GM21515 (cell line): ENCODE measurements around the gene TM9SF4.

Experiments
- ATAC-seq: cut with Tn5 transposase; IDR thresholded peaks from one replicate; pipeline ENCODE4 v1.9.1; 2021; ENCODE audit not compliant: unreplicated experiment

The TM9SF4 gene

GRCh38 chr20:32109392-32110172, at the start of gene TM9SF4:
Gene TM9SF4 (plus strand): TSS chr20:32109714. CDS start chr20:32109741, 27 bp downstream.
- ATAC-seq: peak; percentile 78

GRCh38 chr20:32062776-32063170, 46.7 kb upstream of the TM9SF4 start:
- no peak for ATAC-seq

GRCh38 chr20:32063695-32064094, 45.8 kb upstream of the TM9SF4 start:
- ATAC-seq: no peak

GRCh38 chr20:32064667-32065066, 44.8 kb upstream of the TM9SF4 start:
- no peak for ATAC-seq

- ATAC-seq: no peak
Measured at GRCh38 chr20:32067234-32067821, 42.2 kb upstream of the TM9SF4 start.

- no peak for ATAC-seq
Measured at GRCh38 chr20:32068174-32068573, 41.3 kb upstream of the TM9SF4 start.

GRCh38 chr20:32069711-32070110, 39.8 kb upstream of the TM9SF4 start:
- no peak for ATAC-seq

GRCh38 chr20:32070282-32070681, 39.2 kb upstream of the TM9SF4 start:
- ATAC-seq: no peak

- no peak for ATAC-seq
Measured at GRCh38 chr20:32070690-32071213, 38.8 kb upstream of the TM9SF4 start.

- ATAC-seq: no peak
Measured at GRCh38 chr20:32071395-32072167, 37.9 kb upstream of the TM9SF4 start.

- ATAC-seq: no peak
Measured at GRCh38 chr20:32072168-32072750, 37.3 kb upstream of the TM9SF4 start.

GRCh38 chr20:32075534-32075933, 34.0 kb upstream of the TM9SF4 start:
- ATAC-seq: no peak

- no peak for ATAC-seq
Measured at GRCh38 chr20:32077190-32077589, 32.3 kb upstream of the TM9SF4 start.

GRCh38 chr20:32078322-32078721, 31.2 kb upstream of the TM9SF4 start:
- no peak for ATAC-seq

- no peak for ATAC-seq
Measured at GRCh38 chr20:32078791-32079190, 30.7 kb upstream of the TM9SF4 start.

GRCh38 chr20:32079655-32080109, 29.8 kb upstream of the TM9SF4 start:
- no peak for ATAC-seq

- no peak for ATAC-seq
Measured at GRCh38 chr20:32080783-32081182, 28.7 kb upstream of the TM9SF4 start.

GRCh38 chr20:32083469-32083868, 26.0 kb upstream of the TM9SF4 start:
- no peak for ATAC-seq

- no peak for ATAC-seq
Measured at GRCh38 chr20:32087070-32087469, 22.4 kb upstream of the TM9SF4 start.

- ATAC-seq: no peak
Measured at GRCh38 chr20:32088759-32089158, 20.8 kb upstream of the TM9SF4 start.
